ENCODE measurements around the gene ZSCAN5C. TPM values are rescaled to one million over a fixed set of nuclear protein-coding genes. Genes with fewer than 3 reads are reported as not detected.
"Not testable (repeated sequence)": the region's sequence is repeated elsewhere in the genome, so short reads cannot be mapped to it uniquely, and the experiment has no call there.

The ZSCAN5C gene
- total RNA-seq, 1 donor from 2014 or later = not detected

GRCh38 chr19:56193981-56194640, 8.0 kb upstream of the ZSCAN5C start:
- DNase-seq (ENCODE audit: low spot score) = no peak

- not testable (repeated sequence) for DNase-seq (ENCODE audit: low spot score)
Observed at GRCh38 chr19:56197646-56198045, 4.4 kb upstream of the ZSCAN5C start, which contains the start of gene ZSCAN5B. ZSCAN5B (minus strand) TSS chr19:56197783; CDS start chr19:56193052, 4,731 bp downstream.

- no peak for DNase-seq (ENCODE audit: low spot score)
Observed at GRCh38 chr19:56199687-56200086, 2.4 kb upstream of the ZSCAN5C start.

GRCh38 chr19:56207581-56207980, 5.5 kb downstream of the ZSCAN5C start:
- DNase-seq (ENCODE audit: low spot score) = not testable (repeated sequence)

- no peak for DNase-seq (ENCODE audit: low spot score)
Observed at GRCh38 chr19:56209091-56209490, 7.0 kb downstream of the ZSCAN5C start.

- not testable (repeated sequence) for DNase-seq (ENCODE audit: low spot score)
Observed at GRCh38 chr19:56210036-56210435, 8.0 kb downstream of the ZSCAN5C start.

- no peak for DNase-seq (ENCODE audit: low spot score)
Observed at GRCh38 chr19:56211718-56212117, 9.6 kb downstream of the ZSCAN5C start.

GRCh38 chr19:56217039-56217949, 15.2 kb downstream of the ZSCAN5C start:
- peak; percentile 53 for DNase-seq (ENCODE audit: low spot score)

- no peak for DNase-seq (ENCODE audit: low spot score)
Observed at GRCh38 chr19:56218961-56219360, 16.9 kb downstream of the ZSCAN5C start.

GRCh38 chr19:56221442-56221841, 19.4 kb downstream of the ZSCAN5C start:
- not testable (repeated sequence) for DNase-seq (ENCODE audit: low spot score)

GRCh38 chr19:56221851-56222250, 19.8 kb downstream of the ZSCAN5C start:
- no peak for DNase-seq (ENCODE audit: low spot score)

- no peak for DNase-seq (ENCODE audit: low spot score)
Observed at GRCh38 chr19:56222901-56223300, 20.8 kb downstream of the ZSCAN5C start.

- DNase-seq (ENCODE audit: low spot score) = no peak
Observed at GRCh38 chr19:56223481-56223880, 21.4 kb downstream of the ZSCAN5C start.

GRCh38 chr19:56245121-56245740, 43.2 kb downstream of the ZSCAN5C start:
- DNase-seq (ENCODE audit: low spot score) = no peak

- DNase-seq (ENCODE audit: low spot score) = not testable (repeated sequence)
Observed at GRCh38 chr19:56245764-56246163, 43.7 kb downstream of the ZSCAN5C start.

- not testable (repeated sequence) for DNase-seq (ENCODE audit: low spot score)
Observed at GRCh38 chr19:56248736-56249338, 46.8 kb downstream of the ZSCAN5C start.

- peak; percentile 84 for DNase-seq (ENCODE audit: low spot score)
Observed at GRCh38 chr19:56252699-56253422, 50.8 kb downstream of the ZSCAN5C start.

GRCh38 chr19:56253737-56254136, 51.7 kb downstream of the ZSCAN5C start:
- DNase-seq (ENCODE audit: low spot score) = no peak

GRCh38 chr19:56258272-56258671, 56.2 kb downstream of the ZSCAN5C start:
- DNase-seq (ENCODE audit: low spot score) = no peak
